Neuronal stem cell (in vitro differentiated cells): Measurements from ENCODE around the gene MKRN3. TPM values are rescaled to one million over a fixed set of nuclear protein-coding genes. Genes with fewer than 3 reads are reported as not detected.

ENCODE experiments used
- small RNA-seq: library from polyadenylated mRNA; stranded (forward); fragments of <200 nt; extraction: miRNeasy Mini kit (QIAGEN cat#:217004); gene quantifications from one replicate; pipeline ENCODE3, GENCODE V24; 2013; ENCODE audit not compliant: insufficient read depth

Gene MKRN3

Small RNA genes within 50 kb of the gene (small RNA-seq; reads per million reads assigned to genes)
- not detected for gene MIR4508
